Right lung (tissue), 5 donors: ENCODE results near the gene NRCAM. TPM values are rescaled to one million over a fixed set of nuclear protein-coding genes. Genes with fewer than 3 reads are reported as not detected.

Experiments used
- DNase-seq, 2 donors: peaks; one replicate each; pipeline ENCODE4 v3.0.0-alpha.2; 2013
- polyA plus RNA-seq, 5 donors: library from polyadenylated mRNA; unstranded; fragments of 120-200 nt; gene quantifications; one replicate each; pipeline versions ENCODE4 v1.2.1 to v1.2.3, GENCODE V29; 2013; ENCODE audit warnings: inconsistent platforms in 1 of 5, low replicate concordance in 1 of 5; ENCODE audit not compliant: insufficient read length in 5 of 5, insufficient read depth in 1 of 5

The NRCAM gene
- polyA plus RNA-seq, 5 donors = 12.3 to 34.9 (median 15.9) TPM

DNA sequence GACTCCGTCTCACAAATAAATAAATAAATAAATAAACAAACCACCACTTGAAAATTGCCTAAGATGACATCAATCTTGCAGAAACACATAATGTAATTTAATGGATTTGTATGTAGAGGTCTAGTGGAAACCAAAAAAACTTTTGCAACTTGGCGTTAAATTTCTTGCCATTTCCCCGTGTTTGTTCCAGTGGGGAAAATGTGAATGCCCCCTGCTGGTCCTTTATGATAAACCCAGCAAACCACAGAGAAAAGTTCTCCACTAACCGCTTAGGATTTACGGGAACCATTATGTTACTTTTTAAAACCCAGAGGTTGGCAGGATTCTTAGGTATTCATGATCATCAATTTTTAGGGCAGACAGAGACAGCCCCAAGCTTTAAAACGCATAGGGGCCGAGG is 358.5 kb downstream of the NRCAM start:
- DNase-seq = no peak

Other genes starting within 250 kb of the NRCAM start
- gene PNPLA8, start 69.7 kb upstream of the NRCAM start, polyA plus RNA-seq = 10 to 100 TPM; 26.6 to 39.7 (median 35.0) TPM
- 10 to 100 TPM; 25.8 to 44.2 (median 33.1) TPM for gene THAP5, start 113.3 kb upstream of the NRCAM start, polyA plus RNA-seq
- gene DNAJB9, start 113.4 kb upstream of the NRCAM start, polyA plus RNA-seq = 10 to 100 TPM; 32.0 to 39.0 (median 35.1) TPM